GM19324 (cell line): ENCODE results near the gene SLC30A3.
"Not testable (repeated sequence)": the region's sequence is repeated elsewhere in the genome, so short reads cannot be mapped to it uniquely, and the experiment has no call there.

Experiments
- ATAC-seq: cut with Tn5 transposase; IDR thresholded peaks from one replicate; pipeline ENCODE4 v1.9.1; 2021; ENCODE audit warnings: mild to moderate bottlenecking, moderate library complexity; ENCODE audit not compliant: unreplicated experiment, low FRiP score

Gene SLC30A3

DNA sequence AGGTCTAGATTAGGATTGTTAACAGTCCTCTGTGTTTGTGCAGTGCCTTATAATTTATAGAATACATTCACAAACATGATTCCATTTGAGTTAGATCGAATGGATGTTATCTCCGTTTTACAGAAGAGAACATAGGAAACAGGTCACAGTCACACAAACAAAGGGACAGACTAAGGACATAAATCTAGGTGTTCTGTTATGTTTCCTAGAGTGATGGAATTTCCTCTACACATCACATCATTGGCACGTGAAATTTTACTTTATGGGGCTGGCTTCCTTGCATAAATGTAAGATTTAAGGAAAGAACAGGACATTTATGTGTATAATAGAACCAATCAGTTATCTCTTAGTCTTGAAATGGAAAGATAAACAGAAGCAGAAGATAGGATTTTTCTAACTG lies 25.8 kb upstream of the SLC30A3 start:
- ATAC-seq = no peak

DNA sequence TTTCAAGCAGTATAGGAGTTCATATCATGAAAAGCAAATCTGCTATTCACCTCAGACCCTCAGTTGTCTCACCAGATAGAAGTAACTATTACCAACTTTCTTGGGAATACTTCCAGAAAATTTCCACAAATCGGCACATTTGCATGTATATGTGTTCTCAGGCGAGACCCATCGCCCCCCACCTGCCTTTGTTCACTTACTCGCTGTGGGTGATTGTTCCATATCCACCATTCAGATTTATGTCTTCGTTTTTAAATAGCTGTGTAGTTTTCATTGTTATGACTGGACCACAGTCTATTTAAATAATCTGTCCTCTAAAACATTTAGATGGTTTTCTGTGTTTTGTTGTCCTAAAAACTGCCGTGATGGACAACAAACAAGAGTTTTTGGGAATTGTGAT lies 22.6 kb upstream of the SLC30A3 start:
- no peak for ATAC-seq

DNA sequence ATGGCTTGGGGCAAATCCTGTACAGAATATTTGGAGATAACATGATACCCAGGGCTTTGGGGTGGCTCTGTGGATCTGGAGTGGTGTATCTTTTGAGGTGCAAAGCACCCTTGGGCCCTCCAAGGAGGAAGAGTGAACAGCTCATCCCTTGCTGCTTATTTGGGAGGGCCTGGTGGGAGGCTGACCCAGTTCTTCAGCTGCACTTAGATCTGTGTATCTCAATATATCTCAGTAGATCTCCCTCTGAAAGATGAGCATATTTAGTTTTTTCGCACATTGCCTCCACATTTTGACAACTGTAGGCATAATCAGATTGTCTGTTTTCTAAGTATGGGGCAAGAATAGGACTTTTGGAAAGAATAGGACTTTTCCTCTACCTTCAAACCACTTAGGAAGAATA lies 22.1 kb upstream of the SLC30A3 start:
- ATAC-seq = no peak

DNA sequence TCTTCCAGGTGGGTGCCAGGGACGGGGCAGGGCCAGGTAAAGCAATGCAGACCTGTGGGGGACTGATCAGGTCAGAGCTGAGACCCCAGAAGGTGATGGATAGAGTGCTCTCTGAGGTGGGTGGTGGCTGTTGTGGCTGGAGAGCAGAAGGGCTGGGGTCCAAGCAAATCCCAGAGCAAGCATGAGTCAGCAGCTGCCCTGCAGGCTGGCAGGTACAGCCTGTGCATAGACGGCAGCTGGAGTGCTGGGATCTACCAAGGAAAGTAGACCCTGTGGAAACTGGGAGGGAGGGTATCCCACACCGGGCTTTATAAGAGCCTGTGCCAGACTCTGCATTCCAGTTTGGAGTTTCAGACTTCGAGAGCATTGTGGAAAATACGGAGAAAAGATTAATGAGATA lies 20.0 kb upstream of the SLC30A3 start:
- no peak for ATAC-seq

DNA sequence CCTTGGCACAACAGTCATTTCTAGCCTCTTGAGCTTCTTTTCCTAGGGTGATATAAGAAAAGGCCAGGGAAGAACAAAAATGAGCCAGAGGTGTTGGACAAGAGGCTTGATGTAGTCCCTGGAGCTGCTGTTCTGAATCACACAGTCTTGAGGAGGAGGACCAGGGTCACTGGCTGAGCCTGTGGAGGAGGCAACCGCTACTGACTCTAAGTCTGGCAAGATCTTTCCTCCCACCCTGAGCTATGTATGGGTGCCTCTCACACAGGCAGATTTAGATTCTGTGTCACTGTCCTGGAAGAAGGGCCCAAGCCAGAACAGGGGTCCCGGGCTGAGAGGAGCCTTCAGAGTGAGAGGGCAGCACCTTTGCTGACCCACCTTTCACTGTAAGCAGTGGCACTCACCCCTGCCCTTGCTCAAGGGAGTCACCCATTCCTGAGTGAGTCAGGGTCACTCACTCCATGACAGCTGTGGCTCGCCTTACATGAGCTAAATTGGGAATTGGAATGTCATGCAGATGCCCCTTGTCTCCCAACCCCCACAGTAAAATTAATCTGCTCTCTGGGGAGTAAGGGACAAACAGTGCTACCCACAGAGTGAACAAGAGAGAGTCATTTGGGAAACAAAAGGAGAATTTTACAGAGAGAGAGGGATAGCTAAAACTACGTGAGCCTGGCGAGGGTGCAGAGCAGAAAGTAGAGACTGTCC lies 19.2 kb upstream of the SLC30A3 start, which contains the start of gene TRIM54:
Gene TRIM54 (plus strand): TSS at position 575 of the 705 bp plus-strand sequence. CDS start 303 bp downstream, outside the sequence.
- ATAC-seq = no peak

DNA sequence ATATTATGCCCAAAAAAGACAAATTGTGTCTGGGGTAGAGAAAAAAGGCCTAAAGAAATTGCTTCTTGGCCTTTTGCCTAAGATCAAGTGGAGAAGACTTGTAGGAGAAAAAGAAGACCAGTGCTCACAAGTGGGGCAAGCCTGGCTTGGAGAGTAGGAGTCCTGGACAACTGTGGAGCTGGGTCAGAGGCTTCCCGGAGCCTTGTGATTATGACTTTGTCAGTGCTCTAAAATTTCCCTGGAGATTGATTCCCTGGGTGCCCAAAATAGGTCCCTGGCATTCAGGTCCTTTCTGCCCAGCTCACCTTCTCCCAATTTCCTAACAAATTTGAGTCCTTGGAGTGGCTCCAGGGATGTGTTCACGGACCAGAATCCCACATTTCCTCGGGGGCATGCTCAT lies 18.6 kb upstream of the SLC30A3 start:
- ATAC-seq = no peak

DNA sequence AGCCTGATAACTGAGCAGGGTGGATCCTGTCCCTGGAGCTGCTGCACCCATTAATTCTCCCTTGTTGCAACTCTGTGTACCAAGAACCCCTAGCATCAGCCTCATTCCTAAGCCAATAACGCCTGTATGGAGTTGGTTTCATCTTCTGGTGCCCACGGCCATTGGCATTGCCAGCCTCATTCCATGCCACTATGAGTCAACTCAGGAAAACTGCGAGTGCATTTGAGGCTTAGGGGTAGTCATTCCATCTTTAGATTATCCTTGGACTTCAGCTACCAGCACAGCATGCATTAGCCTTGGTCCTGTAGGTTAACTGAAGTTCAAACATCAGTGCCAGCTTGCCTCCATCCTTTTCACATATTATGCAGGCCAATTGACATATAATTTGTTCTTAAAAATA lies 18.0 kb upstream of the SLC30A3 start:
- ATAC-seq = no peak

DNA sequence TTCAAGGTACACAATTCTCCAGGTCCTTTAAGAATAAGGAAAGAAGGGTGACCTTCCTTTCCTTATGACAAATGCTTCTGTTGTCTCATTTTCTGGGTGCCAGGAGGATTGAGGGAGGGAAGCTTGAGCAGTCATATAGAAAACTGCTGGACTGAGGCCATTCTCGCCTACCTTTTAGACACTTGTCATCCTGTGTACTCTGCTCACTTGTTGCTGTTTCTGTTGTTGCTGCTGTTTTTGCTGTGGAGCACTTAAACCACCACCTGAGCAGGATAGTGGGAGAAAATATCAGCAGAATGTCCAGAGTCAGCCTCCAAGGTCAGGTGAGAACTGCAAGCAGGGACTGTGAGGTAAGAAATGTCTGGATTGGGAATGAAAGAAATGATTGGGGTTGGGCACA lies 15.2 kb upstream of the SLC30A3 start:
- no peak for ATAC-seq

DNA sequence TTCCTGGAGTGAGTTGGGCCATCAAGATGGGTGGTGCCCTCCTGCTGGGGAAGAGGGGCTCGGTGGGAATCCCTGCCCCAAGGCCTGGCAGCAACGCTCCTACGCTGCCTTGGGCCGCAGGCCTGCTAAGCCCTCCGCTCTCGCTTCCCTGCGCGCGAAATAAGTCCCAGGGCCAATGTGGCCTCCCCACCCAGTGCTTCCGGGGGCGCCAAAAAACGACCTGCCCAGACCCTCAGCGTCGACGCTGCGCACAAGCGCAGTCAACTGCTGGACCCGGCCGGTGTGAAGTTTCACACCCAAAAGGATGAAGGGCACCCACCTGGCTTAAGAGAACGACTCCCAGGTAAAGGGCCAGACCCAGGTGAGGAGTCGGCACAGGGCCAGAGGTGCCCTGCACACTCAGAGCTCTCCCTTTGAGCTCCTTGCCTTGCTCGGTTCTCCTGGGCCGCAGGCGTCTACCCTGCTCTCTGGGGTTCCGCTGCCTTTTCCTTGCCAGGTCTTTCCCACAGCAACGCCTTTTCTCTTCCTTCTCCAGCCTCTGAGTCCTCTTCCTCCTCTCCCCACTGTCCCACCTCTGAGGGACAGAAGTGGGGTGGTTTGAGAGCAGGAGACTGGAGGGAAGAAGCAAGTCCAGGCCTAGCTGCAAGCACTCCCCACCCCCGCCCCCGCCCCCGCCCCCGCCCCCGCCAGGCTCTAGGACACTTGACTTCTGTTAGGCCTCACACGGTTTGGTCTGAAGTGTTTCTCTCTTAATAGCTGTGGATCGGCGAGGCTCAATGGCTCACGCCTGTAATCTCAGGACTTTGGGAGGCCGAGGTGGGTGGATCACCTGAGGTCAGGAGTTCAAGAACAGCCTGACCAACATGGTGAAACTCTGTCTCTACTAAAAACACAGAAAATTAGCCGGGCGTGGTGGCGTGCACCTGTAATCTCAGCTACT lies 12.6 kb upstream of the SLC30A3 start, which contains the start of gene DNAJC5G:
Gene DNAJC5G (plus strand): TSS at position 223 of the 940 bp plus-strand sequence. CDS start 1,296 bp downstream, outside the sequence.
- no peak for ATAC-seq

DNA sequence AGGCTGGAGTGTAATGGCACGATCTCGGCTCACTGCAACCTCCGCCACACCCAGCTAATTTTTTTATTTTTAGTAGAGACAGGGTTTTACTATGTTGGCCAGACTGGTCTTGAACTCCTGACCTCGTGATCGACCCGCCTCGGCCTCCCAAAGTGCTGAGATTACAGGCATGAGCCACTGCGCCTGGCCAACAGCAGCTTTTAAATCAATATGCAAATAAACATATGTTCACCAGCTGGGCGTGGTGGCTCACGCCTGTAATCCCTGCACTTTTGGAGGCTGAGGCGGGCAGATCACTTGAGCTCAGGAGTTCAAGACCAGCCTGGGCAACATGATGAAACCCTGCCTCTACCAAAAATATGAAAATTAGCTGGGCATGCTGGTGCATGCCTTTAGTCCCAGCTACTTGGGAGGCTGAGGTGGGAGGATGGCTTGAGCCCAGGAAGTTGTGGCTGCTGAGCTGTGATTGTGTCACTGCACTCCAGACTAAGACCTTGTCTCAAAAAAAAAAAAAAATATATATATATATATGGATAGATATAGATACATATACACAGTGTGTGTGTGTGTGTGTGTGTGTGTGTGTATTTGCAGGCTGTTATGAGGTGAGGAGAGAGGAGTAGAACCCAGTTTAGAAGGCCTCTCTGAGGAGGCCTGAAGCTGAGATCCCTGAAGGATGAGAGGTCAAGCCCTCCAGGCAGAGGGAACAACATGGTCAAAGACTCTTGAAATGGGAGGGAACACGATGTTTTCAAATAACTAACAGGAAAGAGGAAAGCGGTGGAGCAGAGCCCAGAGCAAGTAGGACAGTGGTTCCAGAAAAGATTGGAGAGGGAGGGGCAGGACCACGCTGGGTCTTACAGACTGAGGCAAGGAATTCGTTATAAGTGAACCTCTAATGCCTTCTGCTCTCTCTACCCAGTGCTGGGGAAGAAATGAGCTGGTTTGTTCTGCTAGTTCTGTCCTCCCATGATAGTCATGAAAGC lies 10.0 kb upstream of the SLC30A3 start:
- ATAC-seq = not testable (repeated sequence)

DNA sequence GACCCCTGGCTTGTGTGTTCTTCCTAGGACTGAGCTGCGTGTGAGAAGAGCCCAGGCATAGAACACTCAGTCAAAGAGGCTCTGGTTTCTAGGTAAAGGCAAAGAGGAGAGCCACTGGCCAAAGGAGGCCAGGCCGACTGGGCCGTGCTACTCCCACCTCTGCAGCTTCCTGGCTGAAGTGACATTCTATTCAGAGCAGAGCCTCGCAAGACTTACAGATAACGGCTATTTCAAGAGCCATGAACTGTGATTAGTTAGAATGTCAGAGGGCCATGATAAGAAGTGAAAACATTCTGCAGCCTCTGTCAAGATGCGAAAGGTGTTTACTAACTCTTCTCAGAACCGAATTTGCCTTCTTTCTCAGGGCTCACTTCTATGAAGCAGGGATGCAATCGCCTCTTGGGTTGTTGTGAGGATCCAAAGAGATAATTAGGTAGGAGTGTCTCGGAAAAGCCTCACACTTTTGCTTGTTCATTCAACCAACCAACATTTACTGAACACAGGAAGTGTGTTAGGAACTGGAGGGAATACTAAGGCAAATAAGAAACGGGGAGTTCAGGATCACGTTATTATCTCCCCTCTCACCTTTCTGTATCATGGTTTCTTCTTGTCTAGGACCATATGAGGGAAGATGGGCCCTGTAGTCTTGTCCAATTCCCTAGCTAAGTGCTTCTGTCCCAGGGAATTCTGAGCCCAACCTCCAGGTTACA lies 8.9 kb upstream of the SLC30A3 start:
- ATAC-seq = no peak

DNA sequence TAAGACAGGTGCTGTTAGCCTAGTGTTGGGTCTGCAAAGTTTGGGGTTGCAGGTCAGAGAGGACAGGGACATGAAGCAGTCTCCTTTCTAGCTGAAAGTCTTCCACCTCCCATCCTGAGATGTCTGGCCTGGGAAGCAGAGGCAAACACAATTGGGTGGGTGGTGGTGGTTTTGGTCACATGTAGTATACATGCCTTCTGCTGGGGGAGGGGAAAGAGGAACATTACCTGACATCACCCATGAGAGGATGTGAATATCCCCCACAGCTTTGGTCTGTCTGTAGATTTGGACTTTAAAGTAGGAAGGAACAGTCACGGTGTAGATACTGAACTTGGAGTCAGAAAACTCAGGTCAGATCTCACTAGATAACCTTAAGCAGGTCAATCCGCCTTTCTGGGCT lies 7.8 kb upstream of the SLC30A3 start:
- no peak for ATAC-seq

DNA sequence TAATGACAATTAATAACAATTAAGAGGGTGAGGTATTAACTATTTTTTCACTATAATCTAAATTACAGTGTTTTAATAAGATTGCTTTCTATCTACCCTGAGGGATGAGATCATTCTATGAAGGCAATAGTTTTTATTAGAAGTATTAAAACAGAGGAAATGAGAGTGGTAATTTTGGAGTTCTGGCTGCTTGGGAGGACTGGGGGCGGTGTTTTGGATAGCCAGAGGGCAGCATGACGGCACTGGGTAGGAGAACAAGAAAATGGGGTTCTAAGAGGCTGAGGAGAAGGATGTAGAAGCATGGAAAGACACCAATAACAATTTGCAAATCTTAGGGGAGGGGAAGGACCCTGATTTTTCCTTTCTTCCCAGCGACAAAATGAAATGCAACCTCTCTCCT lies 7.3 kb upstream of the SLC30A3 start:
- ATAC-seq = no peak

DNA sequence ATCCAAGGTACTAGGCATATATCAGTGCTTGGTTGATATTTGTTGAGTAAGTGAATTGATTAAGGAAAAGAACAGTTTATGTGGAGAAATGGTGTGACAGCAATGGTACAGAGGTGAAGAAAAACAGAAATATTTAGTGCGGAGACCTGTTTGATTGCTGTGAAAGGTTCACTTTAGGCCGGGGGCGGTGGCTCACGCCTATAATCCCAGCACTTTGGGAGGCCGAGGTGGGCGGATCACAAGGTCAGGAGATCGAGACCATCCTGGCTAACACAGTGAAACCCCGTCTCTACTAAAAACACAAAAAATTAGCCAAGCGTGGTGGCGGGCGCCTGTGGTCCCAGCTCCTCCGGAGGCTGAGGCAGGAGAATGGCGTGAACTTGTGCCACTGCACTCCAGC lies 5.4 kb upstream of the SLC30A3 start:
- not testable (repeated sequence) for ATAC-seq

DNA sequence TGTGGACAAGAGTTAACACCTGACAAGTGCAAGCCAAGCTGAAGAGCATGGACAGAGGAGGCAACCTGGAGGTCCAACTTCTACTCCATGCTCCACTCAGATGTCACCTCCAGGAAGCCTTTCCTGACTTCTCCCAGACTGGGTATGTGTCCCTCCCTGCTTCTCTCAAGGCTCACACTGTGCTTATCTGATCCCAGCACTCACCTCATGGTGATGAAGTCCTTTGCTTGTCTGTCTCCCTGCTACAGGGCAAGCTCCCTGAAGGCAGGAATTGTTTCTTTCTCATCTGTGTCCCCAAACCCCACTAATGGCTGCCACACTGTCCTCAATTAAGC lies 2.7 kb upstream of the SLC30A3 start:
- no peak for ATAC-seq

DNA sequence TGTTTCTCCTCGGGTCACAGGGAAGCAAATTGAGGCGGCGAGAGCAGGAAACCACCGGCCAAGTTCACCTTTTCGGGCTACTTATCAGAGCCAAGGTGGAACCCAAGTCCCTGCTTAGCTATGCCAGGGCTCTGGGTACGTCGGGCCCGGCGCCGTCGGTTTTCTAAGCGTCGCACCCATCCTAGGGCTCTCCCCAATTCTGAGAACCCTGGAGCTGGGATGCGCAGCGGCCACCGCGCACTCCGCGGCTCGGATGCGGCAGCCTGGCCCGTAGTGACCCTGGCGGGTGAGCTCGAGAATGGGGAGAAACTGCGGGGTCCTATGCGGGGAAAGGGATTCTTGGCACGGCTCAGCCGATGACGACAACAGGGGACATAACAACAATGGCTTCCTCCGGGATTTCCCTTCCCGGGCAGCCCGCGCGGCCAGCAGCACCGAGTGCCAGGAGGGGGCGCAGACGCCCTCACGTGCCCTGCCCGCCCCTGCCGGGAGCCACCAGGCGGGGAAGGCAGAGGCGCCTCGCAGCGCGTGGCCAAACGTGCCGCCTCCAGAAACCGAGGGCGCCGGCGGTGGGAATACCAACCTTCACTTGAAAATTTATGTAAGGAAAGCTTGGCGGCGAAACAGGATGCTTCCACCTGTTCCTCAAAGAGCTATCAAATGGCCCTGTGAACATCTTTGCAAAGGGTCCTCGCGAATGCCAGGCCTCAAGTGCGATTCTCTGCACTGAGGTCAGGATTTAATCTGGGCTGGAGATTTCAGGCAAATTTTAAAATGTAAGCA lies 2.1 kb upstream of the SLC30A3 start:
- no peak for ATAC-seq

DNA sequence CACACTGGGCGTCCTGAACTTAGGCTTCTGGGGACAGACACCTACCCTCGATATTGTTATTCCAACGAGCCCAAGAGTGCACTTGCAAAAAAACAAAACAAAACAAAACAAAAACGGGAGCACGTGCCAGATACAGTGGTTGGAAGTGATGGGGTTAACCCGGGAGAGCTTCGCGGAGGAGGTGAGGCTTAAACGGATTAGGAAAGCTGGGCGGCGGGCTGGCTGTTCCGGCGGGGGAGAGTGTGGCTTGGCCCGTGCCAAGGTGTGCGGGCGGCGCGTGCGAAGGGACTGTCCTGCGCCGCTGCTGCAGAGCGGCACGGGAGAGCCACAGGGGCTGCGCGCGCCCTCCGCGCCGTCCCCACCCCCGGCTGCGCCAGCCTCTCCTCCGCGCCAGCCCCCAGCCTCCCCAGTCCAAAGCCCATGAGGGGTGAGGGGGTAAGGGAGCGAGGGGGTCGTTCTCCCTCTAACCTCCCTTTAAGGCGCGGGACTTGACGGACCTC lies 1.5 kb upstream of the SLC30A3 start:
- ATAC-seq = no peak

DNA sequence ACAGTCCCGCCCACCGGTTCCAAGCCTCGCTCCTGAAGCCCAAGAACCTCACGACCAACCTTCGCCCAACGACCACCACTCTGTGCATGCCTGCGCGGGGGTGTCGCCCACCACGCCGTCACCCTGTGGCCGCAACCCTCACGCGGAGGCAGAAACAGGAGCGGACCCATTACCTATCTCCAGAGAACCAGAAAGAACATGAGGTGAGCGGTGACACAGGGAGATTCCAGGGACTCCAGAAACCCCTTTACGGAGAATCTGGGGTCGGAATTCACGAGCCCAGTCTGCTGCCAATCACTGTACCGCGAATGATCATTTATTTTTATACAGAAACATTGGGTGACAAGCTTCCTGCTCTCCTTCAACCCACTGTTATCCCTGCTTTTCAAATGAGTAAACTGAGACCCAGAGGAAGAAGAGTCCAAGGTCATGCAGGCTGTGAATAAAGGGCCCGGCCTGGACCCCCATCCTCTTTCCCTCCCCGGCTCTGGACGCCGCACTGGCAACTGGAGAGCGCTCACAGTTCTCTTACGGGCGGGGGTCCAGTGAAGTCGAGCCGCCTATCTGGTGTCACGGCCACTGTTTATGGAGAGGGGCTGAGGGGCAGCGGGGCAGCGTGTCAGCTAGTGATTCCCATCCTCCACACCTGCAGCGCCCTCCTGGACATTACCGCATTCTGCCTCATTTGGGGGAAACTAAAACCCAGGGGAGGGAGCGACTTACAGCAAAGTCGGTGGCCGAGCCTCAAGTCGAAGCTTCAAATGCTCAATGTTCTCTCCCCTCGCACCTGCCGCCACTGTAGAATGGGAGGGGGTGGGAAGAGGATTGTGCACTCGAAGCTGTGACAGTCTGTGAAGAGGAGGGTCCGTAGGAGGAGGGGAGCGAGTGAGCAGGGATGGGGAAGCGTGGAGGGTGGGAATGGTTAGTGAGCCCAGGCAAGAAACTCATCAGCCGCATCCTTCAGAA lies 723 bp upstream of the SLC30A3 start:
- no peak for ATAC-seq
